Adrenal gland (tissue), 12 donors: ENCODE data around the gene BPIFB2. TPM values are rescaled to one million over a fixed set of nuclear protein-coding genes. Genes with fewer than 3 reads are reported as not detected.

Experiments
- DNase-seq, 7 donors: peaks; one replicate each; pipeline ENCODE4 v3.0.0-alpha.2; 2019 to 2020
- H3K27ac ChIP-seq, 5 donors: fragments of 200-600 bp; sonication (generic) in 4 of 5; 1 replicate in 3 of 5; 2 replicates in 2 of 5; pipeline versions ENCODE4 v1.5.1 to v1.8.0; 2016 to 2020; ENCODE audit warnings: mild to moderate bottlenecking in 1 of 5
- H3K27me3 ChIP-seq: fragments of 200-600 bp; 2 replicates; pipeline ENCODE4 v1.8.0; 2021
- H3K36me3 ChIP-seq, 2 donors: fragments of 200-600 bp; replicated peaks in 1 of 2; 1 replicate in 1 of 2; 2 replicates in 1 of 2; pipeline versions ENCODE4 v1.5.1 to v1.8.0; 2018 to 2022
- H3K4me1 ChIP-seq, 2 donors: fragments of 200-600 bp; replicated peaks in 1 of 2; 1 replicate in 1 of 2; 2 replicates in 1 of 2; pipeline versions ENCODE4 v1.5.1 to v1.8.0; 2018 to 2021
- H3K4me3 ChIP-seq, 4 donors: fragments of 200-600 bp; sonication (generic) in 3 of 4; one replicate each; pipeline ENCODE4 v1.5.1; 2016 to 2018
- H3K9me3 ChIP-seq, 3 donors: fragments of 200-600 bp; sonication (generic) in 1 of 3; replicated peaks in 1 of 3; 1 replicate in 2 of 3; 2 replicates in 1 of 3; pipeline versions ENCODE4 v1.5.1 to v1.8.0; 2016 to 2021
- CTCF ChIP-seq, 6 experiments: fragments of 450-650 bp in 4 of 6; fragments of 200-600 bp in 2 of 6; sonication (generic) in 1 of 6; IDR thresholded peaks; 1 replicate in 5 of 6; 2 replicates in 1 of 6; pipeline versions ENCODE4 v1.5.1 to v1.8.0; 2016 to 2021; ENCODE audit warnings: antibody characterized with exemption in 6 of 6, mild to moderate bottlenecking in 2 of 6, moderate library complexity in 1 of 6
- POLR2A ChIP-seq, 2 donors: fragments of 450-650 bp; IDR thresholded peaks; one replicate each; pipeline ENCODE4 v1.6.1; 2017; ENCODE audit warnings: antibody characterized with exemption in 2 of 2, mild to moderate bottlenecking in 2 of 2, moderate library complexity in 1 of 2
- WGBS, 4 donors: extraction: QIAGEN DNeasy Blood & Tissue Kit in 2 of 4; methylation state at CpG; one replicate each; pipeline versions ENCODE4 v1.1.5 to v1.1.7; 2013 to 2017; 5-methylcytosine and 5-hydroxymethylcytosine counted together
- intact Hi-C, 2 donors: fragments of 100-400 bp; cut with DNase I; formaldehyde crosslinking; loops; one replicate each; pipeline versions ENCODE4 v1.14.1 to v1.15.0; 2022 to 2023
- polyA plus RNA-seq, 3 donors: library from polyadenylated mRNA; stranded (reverse); fragments of 200-250 nt in 2 of 3; fragments of 350-450 nt in 1 of 3; fragmentation: Illumina TruSeq in 1 of 3; extraction: RNeasy Lipid Tissue Mini Kit (QIAGEN cat#74804) in 1 of 3; gene quantifications; one replicate each; pipeline ENCODE4 v1.2.3, GENCODE V29; 2013 to 2014
- total RNA-seq, 9 donors: library from RNA; depleted of rRNA in 4 of 9; stranded (reverse); fragments of >200 nt in 4 of 9; fragments of 120-200 nt in 1 of 9; fragmentation: NEBNext Ultra II Directional in 1 of 9; extraction: Animal tissue kit (Norgen Biotek cat#: 25700) in 1 of 9; gene quantifications; one replicate each; pipeline versions ENCODE4 v1.1.0 to v1.2.4, GENCODE V29; 2013 to 2023
- donor health status: healthy with polysubstance abuse.
- donor health status: Bipolar disorder and iron deficiency.
- donor health status: DM: yes; HTN: yes; CAD: no.
- donor health status: DM: no; HTN: no; CAD: no.
- donor health status: DM: no; HTN: no; CAD: no.
- donor health status: DM: yes; HTN: yes; CAD: no.

The BPIFB2 gene
- total and polyA plus RNA-seq, 12 donors = 0.15 TPM; not detected in 11

- Histone ChIP-seq H3K4me3 (no peak overlapping the region), H3K4me1 (no peaks in the 10 kb centered on the region), H3K9me3 (no peaks in the 10 kb centered on the region), H3K36me3 (no peaks in the 10 kb centered on the region), H3K27ac (no peak overlapping the region), H3K27me3 (no peaks in the 10 kb centered on the region)
- intact Hi-C loops = no loop called here
- DNase-seq = no peak
- 63 to 73% (median 65%) methylated on average over 1 of the region's 1 CpG for WGBS, 4 donors
- TF ChIP-seq POLR2A (IDR thresholded peaks at IDR 0.05) = no peak
- TF ChIP-seq CTCF (IDR thresholded peaks at IDR 0.05) = no peak
Measured at GRCh38 chr20:33024243-33024560, 16.7 kb downstream of the BPIFB2 start.

GRCh38 chr20:33024609-33025317, 17.3 kb downstream of the BPIFB2 start:
- no peak overlapping the region for H3K27ac ChIP-seq
- H3K4me3 ChIP-seq = no peak overlapping the region
- no peaks in the 10 kb centered on the region for H3K27me3 ChIP-seq
- no peaks in the 10 kb centered on the region for H3K36me3 ChIP-seq
- DNase-seq = no peak
- intact Hi-C loops = no loop called here
- TF ChIP-seq CTCF (IDR thresholded peaks at IDR 0.05) = no peak
- TF ChIP-seq POLR2A (IDR thresholded peaks at IDR 0.05) = no peak
- 60 to 66% (median 62%) methylated on average over 5 of the region's 5 CpGs for WGBS, 4 donors
- H3K4me1 ChIP-seq = no peaks in the 10 kb centered on the region
- H3K9me3 ChIP-seq = no peaks in the 10 kb centered on the region

GRCh38 chr20:33025318-33025876, 17.9 kb downstream of the BPIFB2 start:
- Histone ChIP-seq H3K27ac (no peak overlapping the region), H3K4me3 (no peak overlapping the region), H3K9me3 (no peaks in the 10 kb centered on the region), H3K4me1 (no peaks in the 10 kb centered on the region), H3K27me3 (no peaks in the 10 kb centered on the region), H3K36me3 (no peaks in the 10 kb centered on the region)
- WGBS, 4 donors = 44 to 84% (median 70%) methylated on average over 9 of the region's 9 CpGs
- no peak for DNase-seq
- no peak for TF ChIP-seq CTCF (IDR thresholded peaks at IDR 0.05)
- no peak for TF ChIP-seq POLR2A (IDR thresholded peaks at IDR 0.05)
- intact Hi-C loops = no loop called here

GRCh38 chr20:33026072-33026778, 18.7 kb downstream of the BPIFB2 start:
- TF ChIP-seq CTCF (IDR thresholded peaks at IDR 0.05) = no peak
- Histone ChIP-seq H3K27me3 (no peaks in the 10 kb centered on the region), H3K9me3 (no peaks in the 10 kb centered on the region), H3K27ac (no peak overlapping the region), H3K4me3 (no peak overlapping the region), H3K4me1 (no peaks in the 10 kb centered on the region), H3K36me3 (no peaks in the 10 kb centered on the region)
- WGBS, 4 donors = 62 to 81% (median 72%) methylated on average over 5 of the region's 5 CpGs
- DNase-seq = no peak
- intact Hi-C loops = no loop called here
